Choroid plexus epithelial cell (primary cell): ENCODE data around the gene TBX5.

Experiments used
- DNase-seq: peaks from one replicate; pipeline ENCODE4 v3.0.0-alpha.2; 2010; ENCODE audit warnings: low read depth
- H3K4me3 ChIP-seq: 2 replicates; pipeline ENCODE4 v1.5.1; 2011; ENCODE audit warnings: low read depth, mild to moderate bottlenecking, control low read depth, low read length, moderate library complexity
- TF ChIP-seq, protein P1 (sequence below): conservative IDR thresholded peaks from 2 replicates; pipeline ENCODE4 v1.5.1; 2011; ENCODE audit warnings: low read depth, mild to moderate bottlenecking, control low read depth, inconsistent platforms, low read length, moderate library complexity

Gene TBX5

DNA sequence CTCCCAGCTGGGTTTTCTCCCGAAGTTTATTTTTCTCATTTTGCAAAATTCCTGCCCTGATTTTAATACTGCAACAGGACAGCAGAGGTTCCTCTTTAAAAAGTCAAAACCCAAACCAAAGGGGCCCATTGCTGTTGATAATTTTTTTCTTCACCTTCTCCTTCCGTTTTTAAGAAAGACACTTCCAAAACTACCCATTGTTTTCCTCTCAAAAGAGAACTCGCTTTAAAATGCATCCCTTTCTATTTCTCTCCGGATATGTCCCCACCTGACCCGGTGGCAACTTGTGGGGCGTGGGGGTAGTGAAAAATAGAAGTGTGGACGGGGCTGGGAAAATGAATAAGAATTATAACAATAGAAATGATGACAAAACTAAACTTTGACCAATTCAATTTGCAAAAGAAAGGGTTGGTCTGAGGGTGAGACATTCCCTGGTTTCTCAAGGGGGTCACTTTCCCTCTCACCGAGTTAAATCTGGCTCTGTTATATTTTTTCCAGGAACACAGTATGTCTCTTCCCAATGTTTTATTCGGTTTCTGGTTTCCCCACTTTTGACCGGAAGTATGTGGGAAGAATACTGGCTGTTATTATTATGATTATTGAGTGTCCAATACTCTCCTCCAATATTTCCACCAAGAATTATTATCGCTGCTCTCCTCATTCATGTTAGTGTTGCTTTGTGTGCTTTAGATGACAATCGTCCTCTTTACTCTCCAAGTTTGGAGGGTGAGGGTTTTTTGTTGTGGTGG lies 4.1 kb upstream of the TBX5 start:
- TF ChIP-seq, protein P1, sequence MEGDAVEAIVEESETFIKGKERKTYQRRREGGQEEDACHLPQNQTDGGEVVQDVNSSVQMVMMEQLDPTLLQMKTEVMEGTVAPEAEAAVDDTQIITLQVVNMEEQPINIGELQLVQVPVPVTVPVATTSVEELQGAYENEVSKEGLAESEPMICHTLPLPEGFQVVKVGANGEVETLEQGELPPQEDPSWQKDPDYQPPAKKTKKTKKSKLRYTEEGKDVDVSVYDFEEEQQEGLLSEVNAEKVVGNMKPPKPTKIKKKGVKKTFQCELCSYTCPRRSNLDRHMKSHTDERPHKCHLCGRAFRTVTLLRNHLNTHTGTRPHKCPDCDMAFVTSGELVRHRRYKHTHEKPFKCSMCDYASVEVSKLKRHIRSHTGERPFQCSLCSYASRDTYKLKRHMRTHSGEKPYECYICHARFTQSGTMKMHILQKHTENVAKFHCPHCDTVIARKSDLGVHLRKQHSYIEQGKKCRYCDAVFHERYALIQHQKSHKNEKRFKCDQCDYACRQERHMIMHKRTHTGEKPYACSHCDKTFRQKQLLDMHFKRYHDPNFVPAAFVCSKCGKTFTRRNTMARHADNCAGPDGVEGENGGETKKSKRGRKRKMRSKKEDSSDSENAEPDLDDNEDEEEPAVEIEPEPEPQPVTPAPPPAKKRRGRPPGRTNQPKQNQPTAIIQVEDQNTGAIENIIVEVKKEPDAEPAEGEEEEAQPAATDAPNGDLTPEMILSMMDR, result no peak
- H3K4me3 ChIP-seq, result no peak overlapping the region
- DNase-seq, result no peak

DNA sequence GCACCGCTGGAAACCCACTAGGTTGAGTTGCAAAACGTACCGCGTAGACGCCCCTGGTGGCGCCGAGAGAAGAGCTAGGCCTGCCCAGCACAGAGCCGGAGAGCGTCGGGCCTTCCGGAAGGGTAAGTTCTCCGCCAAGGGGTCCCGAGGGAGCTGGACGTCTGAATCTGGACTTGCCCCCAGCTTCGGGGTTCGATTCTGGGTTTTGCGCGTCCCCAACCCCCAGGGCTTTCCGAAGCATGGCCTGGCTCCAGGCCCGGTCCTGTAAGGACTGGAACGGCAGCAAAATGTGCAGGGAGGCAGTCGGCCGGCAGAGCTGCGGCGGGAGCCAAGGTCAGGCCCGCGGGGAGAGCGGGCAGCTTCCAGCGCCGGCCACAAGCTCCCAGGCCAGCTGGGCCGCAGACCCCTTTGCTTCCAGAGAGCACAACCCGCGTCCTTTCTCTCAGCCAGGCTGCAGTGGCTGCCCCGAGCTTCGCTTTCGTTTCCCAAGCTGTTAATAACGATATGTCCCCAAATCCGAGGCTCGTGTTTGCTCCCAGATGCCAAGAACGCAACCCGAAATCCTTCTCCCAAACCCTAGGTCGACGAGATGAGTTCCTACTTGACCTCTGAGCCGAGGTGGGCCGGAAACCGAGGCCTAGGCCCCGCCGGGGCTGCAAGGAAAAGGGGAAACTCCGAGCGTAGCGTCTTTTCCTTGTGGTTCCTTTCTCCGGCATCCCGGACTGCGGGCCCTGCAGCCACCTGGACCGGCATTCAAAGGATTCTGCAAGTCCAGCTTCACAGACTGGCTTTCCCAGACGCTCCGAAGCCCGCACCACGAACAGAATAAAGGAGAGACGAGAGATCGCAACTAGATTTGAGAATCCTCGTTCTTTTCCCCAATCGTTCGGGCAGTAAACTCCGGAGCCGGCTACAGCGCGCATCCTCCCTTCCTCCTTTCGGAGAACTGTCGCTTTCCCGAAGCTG lies 3.2 kb upstream of the TBX5 start:
- TF ChIP-seq, protein P1, result no peak

DNA sequence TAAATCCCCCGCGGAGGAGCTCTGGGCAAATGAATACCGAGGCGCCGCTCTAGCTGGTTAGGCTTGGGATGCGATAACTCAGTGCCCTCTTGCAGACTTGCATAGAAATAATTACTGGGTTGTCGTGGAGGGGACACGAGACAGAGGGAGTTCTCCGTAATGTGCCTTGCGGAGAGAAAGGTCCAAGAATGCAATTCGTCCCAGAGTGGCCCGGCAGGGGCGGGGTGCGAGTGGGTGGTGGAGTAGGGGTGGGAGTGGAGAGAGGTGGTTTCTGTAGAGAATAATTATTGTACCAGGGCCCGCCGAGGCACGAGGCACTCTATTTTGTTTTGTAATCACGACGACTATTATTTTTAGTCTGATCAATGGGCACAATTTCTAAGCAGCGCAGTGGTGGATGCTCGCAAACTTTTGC lies 2.5 kb upstream of the TBX5 start:
- TF ChIP-seq, protein P1, result no peak
- H3K4me3 ChIP-seq, result no peak overlapping the region
- DNase-seq, result no peak

More for the DNA sequence above, 3.2 kb upstream of the TBX5 start:
- H3K4me3 ChIP-seq, result peak overlapping the region; percentile 16
- DNase-seq, result no peak

DNA sequence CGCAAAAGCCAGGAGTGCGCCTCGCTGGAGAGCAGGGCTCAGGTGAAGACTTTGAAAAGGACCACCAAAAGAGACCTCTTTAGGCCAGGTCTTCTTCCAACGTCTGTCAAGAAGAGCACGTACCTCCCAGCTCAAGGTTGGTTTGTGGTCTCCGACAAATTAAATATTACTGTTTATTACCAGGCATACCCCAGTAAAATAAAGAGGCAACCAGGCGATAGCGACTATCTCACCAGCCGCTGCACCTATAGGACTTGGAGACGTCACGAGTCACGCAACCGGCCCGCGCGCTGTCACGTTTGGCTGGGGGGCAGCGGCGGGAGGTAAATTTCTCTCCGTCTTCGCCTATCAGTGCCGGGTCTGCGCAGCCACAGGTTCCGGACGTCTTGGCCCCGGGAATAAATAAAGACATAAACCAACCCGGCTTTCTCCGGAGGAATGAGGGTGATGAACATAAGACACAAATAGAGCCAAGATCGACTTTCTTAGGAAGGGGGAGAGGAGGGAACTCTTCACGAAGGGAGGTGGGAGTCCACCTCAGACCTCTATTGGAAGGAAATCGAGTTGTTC lies 2.0 kb upstream of the TBX5 start:
- TF ChIP-seq, protein P1, result no peak
- no peak overlapping the region for H3K4me3 ChIP-seq
- DNase-seq, result no peak

DNA sequence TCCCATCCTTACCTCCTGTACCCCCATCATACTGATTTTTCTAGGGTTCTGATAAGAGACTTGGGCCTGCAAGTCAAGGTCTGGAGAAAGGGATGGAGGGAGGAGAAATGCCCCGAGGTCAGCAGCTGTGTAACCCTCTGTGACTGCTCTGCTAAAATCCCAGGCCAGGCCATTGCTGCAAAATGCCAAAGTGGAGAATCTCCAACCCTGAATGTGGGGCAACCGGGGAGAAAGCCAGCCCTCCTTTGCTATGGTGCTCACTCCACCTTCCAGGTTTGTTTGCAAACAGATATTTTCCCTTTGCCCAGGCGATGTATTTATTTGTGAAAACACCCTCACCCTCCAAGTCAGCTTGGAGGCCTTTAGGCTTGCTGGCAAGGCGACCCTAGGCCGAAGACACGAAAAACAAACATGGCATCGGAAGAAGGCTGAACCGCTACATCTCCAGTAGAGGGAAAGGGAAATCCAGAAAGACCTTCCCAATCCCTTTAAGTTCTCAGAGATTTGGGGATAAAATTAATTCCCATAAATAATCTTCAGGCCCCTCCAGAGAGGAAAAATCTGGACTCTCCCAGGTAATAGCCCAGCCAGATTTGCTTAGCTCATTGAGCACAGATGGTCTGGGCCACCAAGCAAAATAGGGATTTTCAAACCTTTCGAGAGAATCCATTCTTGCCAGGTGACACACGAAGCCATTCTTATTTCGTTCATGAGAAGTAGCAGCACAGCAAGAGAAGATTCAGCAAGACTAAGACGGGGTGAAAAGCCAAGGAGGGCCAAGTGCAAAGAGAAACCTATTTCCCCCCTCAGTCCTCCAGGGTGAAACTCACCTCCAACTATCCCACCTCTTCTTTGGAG lies 1.3 kb upstream of the TBX5 start:
- DNase-seq, result no peak
- TF ChIP-seq, protein P1, result no peak
- H3K4me3 ChIP-seq, result no peak overlapping the region

DNA sequence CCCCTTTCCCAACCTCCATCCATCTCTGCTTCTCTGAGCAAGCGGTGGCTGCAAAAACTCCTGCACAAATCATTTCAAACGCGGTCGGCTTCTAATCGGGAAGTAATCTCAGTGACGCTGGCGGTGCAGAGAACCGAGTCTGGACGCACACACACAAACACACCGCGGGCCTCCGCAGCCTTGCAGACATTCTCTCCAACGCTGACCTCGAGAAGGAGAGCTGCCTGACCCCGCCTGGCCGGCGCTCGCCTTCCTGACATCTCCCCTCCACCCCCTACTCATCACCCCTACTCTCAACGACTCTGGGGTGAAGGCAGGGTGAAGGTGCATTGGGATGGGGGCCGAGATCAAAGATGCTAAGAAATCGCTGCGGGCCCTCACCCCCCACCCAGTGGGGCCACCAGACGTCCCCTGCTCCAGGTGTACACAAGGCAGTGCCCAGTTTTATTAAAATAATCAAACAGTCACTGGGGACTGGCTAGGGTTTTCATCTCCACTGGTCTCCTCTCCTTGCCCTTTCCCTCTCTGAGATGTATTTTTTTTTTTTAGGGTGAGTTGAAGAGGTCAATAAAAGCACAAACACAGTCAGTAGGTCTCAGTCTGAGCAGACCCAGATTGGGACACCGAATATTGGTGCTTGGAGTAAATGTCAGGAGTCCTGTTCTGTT lies 506 bp upstream of the TBX5 start:
- TF ChIP-seq, protein P1, result no peak
- no peak for DNase-seq
- no peak overlapping the region for H3K4me3 ChIP-seq
